HG02840 (cell line): ENCODE measurements around the gene COX20.
A peak's percentile ranks its signal among the peaks of the same experiment; 100 is the strongest.
"Not testable (repeated sequence)": the region's sequence is repeated elsewhere in the genome, so short reads cannot be mapped to it uniquely, and the experiment has no call there.

Experiments used
- ATAC-seq: cut with Tn5 transposase; IDR thresholded peaks from one replicate; pipeline ENCODE4 v1.9.1; 2021; ENCODE audit warnings: mild to moderate bottlenecking, moderate library complexity, moderate number of reproducible peaks; ENCODE audit not compliant: unreplicated experiment, low FRiP score

Gene COX20, protein sequence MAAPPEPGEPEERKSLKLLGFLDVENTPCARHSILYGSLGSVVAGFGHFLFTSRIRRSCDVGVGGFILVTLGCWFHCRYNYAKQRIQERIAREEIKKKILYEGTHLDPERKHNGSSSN

DNA sequence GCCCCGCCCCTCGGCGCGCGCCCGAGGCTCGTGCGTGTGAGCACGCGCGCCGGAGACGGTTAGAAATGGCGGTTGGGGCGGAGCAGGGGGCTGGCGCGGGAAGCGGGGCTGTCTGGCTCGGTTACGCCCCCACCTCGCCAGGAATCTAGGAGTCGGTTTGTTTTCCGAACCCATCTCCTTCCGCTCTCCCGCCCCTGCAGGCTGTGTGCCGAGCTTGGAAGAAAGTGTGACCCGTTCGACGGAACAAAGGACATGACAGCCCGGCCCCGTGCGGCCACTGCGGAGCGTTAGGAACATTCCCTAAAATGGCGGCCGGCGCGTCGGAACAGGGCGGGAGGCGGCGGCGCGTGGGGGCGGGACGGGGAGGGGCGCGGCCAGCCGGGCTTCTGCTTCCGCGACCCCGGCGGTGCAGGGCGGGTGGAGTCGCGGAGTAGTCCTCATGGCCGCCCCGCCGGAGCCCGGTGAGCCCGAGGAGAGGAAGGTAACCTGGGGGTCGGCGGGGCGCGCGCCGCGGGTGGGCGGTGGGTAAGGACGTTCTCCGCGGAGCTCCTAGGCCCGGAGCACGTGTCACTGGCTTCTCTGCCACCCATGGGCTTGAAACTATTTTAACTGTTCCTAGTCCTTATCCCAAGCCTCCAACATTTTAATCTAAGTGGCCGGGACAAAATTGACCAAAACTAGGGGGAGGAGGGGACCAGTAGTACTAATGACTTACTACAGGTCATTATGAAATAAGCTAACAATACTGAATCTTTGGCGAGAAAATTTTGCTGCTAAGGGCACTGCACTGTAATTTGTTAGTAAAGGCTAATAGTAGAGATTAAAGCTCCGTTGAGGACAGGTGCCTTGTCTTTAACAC is at the start of gene COX20:
COX20 (plus strand) TSS at position 383 of the 859 bp plus-strand sequence; CDS start at position 440, 57 bp downstream.
- ATAC-seq, result peak; percentile 64

DNA sequence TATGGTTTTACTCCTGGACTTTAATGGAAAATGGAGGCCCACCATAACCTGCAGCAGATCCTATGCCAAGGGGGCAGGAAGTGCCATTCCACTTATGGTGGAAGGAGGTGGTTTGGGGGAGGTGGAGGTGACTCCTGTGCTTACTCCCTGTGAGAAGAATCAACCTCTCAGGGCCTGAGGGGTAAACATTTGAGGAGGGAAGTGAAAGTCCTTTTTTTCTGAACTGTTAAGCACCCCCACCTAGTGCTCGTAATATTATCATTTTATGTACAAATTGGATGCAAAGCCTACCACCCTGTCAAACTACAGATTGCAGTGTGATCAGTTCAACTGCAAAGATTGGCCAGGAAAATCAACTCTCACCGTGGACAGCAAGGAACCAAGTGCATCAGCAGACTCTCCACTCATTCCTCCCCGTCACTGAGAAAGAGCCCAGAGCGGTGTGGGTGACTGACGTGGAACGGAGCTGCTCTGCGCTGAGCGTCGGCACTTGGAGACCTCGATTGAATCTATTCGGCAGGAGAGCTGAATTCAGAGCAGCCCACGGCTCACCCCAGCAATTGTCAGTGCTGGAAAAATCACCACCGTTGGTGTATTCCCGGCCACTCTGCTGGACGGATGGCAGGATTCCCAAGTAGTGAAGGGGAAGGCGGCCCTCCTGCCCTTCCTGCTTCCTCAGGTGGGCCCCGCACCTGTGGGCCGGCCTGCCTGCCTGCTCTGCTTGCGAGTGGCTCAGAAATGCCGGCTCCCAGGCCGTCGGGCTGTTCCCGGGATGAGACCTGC is 46.8 kb upstream of the COX20 start:
- ATAC-seq, result no peak

DNA sequence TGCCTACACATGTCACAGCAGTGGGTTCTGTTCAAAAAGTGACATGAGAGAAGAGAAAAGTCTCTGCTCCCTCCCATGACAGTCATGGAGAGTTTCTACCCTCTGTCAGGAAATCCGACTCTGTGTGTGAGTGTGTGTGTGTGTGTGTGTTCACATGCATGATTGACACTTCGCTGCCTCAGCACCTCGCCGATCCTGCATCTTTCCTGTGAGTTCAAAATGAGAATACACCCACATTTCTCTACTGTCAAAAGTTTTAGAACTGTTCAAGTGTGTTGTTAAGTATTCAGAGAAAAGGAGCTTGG is 46.2 kb upstream of the COX20 start:
- no peak for ATAC-seq

DNA sequence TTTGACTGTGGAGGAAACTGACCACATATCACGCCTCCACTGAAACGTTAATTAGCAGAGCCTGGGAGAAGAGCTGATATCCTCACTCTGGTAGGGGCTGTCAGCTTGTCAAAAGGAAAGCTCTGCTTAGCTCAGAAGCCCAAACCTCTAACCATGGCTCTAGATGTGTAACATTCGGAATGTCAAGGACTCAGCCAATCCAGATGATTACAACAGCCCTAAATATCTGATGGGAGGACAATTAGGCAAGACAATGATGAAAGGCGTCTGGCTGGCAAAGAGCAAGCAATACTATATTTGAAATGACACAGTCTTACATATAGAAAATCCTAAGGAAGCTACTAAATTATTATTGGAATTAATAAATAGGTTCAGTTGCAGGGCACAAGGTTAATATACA is 45.7 kb upstream of the COX20 start:
- no peak for ATAC-seq

DNA sequence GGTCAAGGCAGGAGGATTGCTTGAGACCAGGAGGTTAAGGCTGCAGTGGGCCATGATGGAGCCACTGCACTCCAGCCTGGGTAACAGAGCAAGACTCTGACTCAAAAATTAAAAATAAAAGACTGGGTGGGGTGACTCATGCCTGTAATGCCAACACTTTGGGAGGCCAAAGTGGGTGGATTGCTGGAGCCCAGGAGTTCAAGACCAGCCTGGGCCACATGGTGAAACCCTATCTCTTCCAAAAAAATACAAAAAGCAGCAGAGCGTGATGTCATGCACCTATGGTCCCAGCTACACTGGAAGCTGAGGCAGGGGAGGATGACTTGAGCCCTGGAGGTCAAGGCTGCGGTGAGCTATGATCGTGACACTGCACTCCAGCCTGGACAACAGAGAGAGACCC is 44.4 kb upstream of the COX20 start:
- ATAC-seq, result no peak

DNA sequence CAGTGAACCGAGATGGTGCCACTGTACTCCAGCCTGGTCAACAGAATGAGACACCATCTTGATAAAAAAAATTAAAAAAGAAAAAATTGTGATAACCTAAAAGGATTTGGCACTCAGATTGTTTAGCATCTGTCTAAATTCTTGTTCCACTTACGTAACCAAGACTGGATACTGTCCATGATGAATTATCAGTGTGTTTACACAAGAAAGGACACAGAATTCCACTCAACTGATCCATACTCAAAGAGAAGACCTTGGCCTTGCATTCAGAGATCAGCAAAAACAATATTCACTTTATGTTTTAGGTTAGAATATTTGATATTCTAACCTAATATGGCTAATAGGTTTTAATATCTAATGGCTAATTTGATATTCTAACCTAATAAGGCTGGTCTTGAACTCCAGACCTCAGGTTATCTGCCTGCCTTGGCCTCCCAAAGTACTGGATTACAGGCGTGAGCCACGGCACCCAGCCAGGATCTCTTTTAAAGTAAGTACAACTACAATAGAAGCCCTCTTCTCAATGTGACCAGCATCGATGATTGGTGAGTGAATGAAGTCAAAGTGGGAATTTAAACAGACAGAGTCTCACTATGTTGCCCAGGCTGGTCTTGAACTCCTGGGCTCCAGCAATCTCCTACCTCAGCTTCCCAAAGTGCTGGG is 43.1 kb upstream of the COX20 start:
- no peak for ATAC-seq

DNA sequence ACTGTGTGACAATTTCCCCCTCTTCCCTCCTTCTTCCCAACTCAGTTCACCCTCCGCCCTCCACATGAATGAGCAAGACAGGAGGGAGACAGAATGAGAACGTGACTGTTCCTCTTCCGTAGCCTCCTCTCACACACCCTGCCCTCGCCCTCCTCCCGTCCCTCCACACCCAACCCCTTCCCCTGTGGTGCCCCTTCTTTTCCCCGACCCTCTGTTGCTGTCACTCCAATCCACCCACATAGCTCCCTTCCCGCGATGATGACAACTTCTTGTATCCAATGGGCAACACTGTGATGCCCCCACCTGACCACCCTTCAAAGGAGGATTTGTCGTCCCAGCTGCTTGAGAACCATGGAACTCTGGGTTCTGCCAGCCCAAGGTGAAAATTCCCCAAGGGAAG is 41.4 kb upstream of the COX20 start:
- no peak for ATAC-seq

DNA sequence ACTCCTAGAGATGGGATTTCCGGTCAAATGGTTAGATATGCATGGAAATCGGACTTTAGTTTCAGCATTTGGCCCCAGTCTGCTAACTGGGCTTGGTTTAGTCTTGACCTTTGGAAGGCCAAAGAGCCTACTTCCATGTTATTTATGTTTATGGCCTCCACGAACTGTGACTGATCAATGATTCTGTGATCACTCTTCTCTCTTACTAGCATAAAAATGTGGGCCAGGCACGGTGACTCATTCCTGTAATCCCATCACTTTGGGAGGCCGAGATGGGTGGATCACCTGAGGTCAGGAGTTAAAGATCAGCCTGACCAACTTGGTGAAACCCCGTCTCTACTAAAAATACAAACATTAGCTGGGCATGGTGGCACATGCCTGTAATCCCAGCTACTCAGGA is 40.9 kb upstream of the COX20 start:
- not testable (repeated sequence) for ATAC-seq

DNA sequence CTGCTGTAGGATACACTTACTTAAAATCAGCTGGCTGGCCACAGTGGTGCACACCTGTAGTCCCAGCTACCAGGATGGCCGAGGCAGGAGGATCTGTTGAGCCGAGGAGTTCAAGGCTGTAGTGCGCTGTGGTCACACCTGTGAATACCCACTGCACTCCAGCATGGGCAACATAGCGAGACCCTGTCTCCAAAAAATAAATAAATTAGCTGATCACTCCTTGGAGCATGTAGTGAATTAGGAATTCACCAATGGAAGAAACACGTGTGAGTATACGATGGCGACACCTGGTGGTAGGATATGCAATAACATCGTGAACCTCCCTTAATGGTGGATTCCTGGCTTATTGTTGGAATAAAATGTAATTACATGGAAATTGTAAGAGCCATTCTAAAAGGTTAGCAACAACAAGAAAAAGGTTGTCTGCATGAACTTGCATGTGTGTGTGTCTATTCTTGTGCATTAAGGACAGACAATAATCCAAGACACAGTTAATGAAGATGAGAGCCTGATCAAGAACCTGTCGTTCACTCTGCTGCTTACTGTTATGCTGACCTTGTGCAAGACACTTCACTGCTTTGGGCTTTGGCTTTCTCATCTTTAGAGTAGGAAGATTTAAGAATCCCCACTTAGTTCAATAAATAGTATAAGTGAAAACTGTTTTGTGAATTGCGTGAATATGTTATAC is 38.6 kb upstream of the COX20 start:
- no peak for ATAC-seq

DNA sequence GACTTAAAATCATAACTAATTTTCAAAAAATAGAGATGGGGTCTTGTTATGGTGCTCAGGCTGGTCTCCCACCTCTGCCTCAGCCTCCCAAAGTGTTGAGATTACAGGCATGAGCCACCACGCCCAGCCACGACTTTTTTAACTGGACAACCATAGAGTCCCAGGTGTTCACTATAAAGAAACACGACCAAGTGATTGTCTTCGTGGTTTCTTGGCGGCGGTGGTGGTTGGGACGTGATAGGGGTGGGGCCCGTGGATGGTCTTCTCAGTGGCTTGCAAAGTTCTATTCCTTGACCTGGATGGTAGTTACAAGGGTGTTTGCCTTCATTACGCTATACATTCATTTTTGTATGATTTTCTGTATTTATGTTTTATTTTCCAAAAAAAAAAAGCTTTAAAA is 34.6 kb upstream of the COX20 start:
- no peak for ATAC-seq

DNA sequence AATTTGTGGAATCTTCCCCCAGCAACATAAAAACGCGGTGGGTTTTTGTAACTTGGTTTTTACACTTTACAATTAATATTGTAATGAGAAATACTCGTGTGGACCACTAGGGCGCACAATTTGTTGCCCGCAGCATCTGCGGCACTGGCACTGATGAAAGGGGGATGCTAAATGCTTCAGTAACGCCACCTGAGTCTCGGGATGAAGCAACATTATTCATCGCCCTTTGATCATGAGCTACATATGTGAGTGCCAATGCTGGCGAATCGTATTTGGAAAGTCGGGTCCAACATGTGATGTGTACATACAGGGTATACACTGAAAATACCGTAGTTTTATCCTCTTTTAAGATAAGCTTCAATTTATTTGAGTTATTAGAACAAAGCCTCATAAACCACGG is 34.2 kb upstream of the COX20 start:
- ATAC-seq, result no peak

DNA sequence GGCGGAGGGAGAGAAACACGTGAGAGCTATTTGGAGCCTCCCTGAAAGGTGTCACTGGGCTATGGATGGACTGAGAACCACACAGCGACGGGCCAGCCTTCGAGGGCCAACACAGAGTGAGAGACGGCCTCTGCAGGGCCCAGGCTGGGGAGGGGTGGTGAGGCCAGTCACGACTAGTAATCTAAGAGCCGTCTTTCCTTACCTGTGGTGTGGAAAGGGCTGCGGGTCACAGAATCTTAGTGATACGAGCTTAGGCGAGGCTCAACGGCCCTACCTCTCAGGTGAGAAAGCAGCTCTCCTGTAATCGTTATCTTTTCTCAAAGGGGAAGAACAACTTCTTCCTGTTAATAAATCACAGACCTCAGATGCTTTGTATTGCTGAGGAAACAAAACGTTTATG is 33.4 kb upstream of the COX20 start:
- ATAC-seq, result no peak

DNA sequence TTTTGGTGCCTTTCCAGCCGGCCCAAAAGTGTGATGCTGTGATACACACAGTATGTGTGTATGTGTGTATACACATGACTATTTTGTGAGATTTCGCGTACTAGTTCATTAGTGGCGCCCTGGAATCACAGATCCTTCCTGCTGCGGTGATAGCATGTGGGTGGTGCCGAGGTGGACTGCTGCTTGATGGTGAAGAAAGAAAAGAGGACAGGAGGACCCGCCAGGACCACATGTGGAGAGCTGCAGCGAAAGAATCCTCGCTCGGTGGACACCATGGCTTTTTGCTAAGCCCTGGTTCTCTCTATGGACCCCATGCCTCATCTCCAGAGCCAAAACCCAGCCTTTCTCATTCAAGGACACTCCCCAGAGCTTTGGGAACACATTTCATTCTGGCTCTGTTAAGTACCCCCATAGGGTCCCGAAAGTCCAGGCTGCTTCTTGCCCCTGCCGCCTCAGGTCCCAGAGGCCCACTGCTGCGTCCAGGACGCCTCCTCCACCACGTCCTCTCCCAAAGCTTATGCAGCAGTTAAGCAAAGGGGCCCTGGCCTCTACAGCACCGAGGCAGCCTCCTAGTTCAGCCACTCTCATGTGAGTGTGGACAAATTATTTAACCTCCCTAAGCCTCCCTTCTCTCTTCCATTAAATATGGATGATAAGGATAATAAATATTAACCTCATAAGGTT is 32.8 kb upstream of the COX20 start:
- ATAC-seq, result no peak

DNA sequence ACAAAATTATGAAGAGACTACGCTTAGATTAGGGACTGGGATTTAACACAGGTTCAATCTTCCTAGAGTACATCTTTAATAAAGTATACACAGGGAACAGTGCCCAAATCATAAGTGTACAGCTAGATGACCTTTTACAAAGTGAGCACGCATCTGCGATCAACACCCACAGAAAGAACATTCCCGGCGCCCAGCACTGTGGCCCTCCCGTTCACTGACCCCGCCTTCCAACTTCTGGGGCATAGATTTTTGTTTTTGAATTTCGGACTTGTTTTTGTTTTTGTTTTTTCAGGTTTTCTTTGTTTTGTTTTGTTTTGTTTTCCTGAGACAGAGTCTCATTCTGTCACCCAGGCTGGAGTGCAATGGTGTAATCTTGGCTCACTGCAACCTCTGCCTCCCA is 30.6 kb upstream of the COX20 start:
- ATAC-seq, result no peak

DNA sequence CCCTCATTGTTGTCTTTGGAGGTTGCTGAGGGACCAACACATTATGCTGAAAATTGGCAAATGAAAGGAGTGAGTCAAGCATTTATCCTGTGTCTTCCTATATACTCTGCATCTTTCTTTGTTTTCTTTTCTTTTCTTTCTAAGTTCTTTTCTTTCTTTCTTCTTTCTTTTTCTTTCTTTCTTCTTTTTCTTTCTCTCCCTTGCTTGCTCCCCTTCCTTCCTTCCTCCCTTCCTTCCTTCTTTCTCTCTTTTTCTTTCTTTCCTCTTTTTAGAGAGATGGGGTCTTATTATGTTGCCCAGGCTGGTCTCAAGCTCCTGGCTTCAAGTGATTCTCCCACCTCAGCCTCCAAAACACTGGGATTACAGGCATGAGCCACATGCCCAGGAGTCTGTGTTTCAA is 28.3 kb upstream of the COX20 start:
- no peak for ATAC-seq

DNA sequence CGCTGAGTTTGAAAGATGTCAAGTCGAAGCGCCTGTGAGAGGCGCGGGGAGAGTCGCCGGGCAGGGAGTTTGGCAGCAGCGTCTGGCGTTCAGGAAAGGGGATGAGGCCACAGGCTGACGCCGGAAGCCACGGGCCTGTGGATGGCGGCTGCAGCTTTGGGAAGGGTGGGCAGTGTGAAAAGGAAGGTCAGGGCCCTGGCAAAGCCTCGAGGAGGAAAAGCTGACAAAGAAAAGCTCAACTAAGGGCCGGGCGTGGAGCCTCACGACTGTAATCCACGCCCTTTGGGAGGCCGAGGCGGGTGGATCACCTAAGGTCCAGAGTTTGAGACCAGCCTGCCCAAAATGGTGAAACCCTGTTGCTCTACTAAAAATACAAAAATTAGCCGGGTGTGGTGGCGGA is 25.2 kb upstream of the COX20 start:
- ATAC-seq, result no peak

DNA sequence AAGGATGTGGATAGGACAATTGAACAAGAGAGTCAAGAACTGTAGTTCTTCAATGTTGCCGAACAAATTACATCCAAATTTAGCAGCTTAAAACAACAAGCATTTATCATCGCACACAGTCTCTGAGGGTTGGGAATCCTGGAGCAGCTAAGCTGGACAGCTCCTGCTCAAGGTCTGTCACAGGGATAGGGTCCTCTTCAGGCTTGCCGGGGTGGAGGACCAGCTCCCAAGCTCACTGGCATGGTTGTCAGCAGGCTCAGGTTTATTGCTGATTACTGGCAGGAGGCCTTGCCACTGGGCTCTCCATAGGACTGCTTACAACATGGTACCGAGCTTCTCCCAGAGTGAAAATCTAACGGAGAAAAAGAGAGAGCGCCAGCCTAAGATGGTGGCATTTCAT is 22.1 kb upstream of the COX20 start:
- ATAC-seq, result no peak

DNA sequence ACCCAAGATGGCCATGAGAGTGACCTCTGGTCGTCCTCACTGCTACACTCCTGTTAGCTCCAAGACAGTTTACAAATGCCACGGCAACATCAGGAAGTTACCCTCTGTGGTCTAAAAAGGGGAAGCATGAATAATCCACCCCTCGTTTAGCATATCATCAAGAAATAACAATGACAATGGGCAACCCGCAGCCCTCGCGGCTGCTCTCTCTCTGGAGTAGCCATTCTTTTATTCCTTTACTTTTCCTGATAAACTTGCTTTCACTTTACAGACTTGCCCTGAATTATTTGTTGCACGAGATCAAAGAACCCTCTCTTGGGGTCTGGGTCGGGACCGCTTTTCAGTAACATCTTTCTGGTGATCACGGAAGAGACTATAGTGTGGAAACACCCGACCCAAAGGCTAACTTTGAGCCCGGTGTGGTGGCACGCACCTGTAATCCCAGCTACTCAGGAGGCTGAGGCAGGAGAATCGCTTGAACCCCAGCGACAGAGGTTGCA is 19.8 kb upstream of the COX20 start:
- no peak for ATAC-seq

DNA sequence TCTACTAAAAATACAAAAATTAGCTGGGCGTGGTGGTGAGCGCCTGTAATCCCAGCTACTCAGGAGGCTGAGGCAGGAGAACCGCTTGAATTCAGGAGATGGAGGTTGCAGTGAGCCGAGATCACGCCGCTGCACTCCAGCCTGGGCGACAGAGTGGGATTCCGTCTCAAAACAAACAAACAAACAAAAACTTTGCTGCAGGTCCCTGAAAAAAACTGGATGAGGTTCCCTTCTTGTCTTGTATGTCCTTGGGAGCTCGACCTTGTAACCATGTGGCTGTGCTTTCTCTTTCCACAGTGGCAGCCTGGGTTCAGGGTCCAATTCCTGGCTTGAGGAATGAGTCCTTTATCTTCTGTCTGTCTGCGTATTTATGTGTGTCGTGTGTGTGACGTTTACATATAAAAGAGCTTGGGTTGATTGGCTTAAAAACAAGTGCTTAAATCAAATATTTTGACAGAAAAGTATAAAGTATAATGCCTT is 18.0 kb upstream of the COX20 start:
- ATAC-seq, result no peak

DNA sequence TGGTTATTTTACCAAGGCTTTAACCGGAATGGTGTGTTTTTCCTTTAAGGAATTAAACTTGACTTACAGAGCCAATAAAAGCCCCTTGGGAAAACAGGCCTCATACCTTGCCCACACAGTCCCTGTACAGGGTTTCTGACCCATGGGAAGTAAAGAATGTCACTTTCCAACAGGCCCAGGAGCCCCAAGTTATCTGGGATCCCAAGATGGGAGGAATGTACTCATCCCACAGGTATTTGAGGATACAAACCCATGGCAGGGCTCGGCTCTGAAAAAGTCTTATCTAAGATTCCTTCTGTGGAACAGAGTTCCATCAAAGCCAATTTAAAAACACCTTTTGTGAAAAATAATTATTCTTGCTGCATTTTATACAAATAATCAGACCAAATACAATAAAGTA is 15.3 kb upstream of the COX20 start:
- no peak for ATAC-seq
